NCI-H510A treated with DMSO at 0.1 percent for 48 hours (cell line): Measurements from ENCODE around the gene CTDSPL.

Experiments used
- DNase-seq: peaks from one replicate; lab custom pipeline; 2025; lab: John Stamatoyannopoulos, UW

CTDSPL gene

GRCh38 chr3:38002940-38003339, 141.3 kb downstream of the CTDSPL start:
- DNase-seq: no peak

- DNase-seq: no peak
Observed at GRCh38 chr3:38003371-38003816, 141.7 kb downstream of the CTDSPL start.

DNA sequence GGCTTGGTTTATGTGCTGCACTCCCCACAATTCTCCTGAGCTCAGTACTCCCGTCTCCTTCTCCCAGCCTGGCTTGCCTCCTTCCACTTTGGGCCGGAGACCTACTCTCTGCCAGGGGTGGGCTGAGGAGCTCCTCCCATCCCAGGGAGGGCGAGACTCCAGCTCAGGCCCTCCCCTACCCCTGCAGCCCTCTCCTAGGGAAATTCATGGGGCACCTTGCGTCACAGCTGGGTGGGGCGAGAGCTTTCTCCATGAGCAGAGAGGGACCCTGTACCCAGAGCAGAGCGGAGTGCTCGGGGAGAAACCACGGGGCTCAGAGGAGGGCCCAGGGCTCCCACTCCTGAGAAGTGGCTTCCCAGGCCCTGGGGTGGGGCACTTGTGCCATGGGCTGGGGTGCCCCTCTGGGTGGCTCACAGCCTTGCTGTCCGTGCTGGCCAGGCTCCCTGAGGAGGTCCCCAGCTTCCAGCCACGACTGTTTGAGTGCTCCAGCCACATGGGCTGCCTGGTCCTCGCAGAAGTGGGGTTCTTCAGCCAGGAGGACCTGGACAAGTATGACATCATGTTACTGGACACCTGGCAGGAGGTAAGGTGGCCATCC, 142.2 kb downstream of the CTDSPL start:
- no peak for DNase-seq

GRCh38 chr3:38004415-38005075, 142.9 kb downstream of the CTDSPL start:
- peak; percentile 25 for DNase-seq

- no peak for DNase-seq
Observed at GRCh38 chr3:38005076-38006020, 143.7 kb downstream of the CTDSPL start.

DNA sequence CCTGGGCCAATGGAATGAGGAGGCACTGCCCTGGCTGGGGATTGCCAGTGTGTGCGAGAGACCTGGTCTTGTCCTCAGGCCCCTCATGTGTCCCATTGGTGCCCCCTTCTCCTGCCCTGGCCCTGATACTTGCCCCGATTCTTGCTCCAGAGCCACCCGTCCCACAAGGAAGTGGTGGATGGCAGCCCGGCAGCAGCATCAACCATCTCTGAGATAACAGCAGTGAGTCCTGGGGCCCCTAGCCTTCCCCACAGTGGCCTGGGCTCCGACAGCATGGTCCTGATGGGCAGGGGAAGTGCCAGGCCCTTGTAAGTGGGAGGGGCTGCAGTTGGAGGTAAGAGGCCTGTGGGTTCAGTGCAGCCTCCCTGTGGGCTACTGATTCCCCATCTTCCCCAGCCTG, 144.4 kb downstream of the CTDSPL start:
- no peak for DNase-seq

- DNase-seq: no peak
Observed at GRCh38 chr3:38006445-38006995, 144.8 kb downstream of the CTDSPL start.

GRCh38 chr3:38007754-38008090, 146.0 kb downstream of the CTDSPL start:
- no peak for DNase-seq

- no peak for DNase-seq
Observed at GRCh38 chr3:38008191-38008701, 146.6 kb downstream of the CTDSPL start.

DNA sequence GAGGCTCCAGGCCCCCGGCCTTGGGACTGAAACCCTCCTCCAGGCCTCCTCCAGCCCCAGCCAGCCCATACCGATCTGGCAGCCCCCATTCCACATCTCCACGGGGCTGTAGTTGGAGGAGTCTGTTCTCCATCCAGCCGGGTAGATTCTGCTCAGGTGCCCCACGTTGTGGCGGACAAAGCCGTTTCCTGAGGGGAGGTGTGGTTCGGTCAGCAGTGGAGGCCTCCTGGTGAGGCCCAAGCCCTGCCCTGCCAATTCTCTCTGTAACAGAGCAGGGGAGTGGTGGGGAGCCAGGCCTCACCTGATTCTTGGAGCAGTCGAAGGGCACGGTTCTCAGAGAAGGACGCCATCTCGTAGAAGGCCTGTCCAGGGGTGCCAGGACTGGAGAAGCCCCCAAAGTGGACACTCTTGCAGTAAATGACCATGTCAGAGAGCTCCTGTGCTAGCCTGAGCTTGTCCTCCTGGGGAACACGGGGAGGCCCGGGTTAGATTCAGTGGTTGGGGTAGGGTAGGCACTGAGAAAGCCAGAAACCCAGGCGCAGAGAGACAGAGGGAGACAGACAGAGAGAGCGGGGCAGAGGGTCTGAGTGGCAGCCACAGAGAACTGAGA, 147.4 kb downstream of the CTDSPL start:
- no peak for DNase-seq

DNA sequence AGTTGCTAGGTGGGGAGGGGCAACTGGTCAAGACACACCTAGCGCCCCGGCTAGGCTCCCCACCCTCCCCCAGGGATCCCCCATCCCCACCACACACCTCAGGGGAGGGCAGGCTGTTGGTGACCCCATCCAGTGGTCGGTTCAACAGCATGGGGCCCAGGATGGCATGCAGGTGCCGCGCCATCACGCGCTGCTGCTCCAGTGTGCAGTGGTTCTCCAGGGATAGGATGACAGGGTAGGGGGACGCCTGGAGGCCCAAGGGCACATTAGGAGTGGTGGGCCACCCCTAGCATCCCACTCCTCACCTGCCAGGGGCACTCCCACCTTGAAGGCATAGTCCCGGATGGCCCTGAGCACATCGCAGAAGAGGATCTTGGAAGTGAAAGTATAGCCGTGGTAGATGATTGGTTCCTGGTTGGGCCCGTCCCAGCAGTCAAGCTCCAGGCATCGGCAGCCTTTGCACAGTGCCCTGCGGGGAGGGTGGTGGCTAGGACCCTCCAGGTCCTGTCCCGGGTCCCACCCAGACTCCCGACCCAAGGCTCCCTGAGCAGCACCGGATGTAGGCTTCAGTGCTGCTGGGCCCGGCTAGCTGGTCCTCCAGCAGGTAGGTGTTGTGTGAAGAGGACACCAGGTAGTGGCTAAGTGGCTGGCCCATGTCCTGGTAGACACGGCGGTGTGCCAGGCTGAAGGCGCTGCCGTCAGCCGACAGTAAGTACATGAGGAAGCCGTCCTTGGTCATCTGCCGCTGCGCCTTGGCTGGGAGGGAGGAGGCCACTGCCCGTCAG, 148.3 kb downstream of the CTDSPL start:
- DNase-seq: no peak

DNA sequence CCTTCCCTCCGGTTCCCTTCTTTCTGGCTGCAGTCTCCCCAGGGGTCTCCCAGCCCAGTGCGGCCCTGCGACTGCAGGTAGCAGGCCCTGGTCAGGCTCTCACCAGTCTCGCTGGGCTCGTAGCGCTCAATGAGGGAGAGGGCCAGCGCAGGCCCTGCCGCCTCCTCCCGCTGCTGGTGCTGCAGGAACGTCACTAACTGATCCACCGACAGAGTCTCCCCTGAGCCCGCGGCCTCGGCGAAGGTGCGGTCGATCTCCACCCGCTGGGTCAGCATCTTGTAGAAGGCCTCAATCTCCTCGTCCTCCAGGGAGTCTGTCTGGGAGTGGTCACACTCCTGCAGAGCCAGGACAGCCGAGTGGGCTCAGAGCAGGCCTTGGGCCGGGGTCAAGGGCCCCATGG, 149.4 kb downstream of the CTDSPL start:
- no peak for DNase-seq

DNA sequence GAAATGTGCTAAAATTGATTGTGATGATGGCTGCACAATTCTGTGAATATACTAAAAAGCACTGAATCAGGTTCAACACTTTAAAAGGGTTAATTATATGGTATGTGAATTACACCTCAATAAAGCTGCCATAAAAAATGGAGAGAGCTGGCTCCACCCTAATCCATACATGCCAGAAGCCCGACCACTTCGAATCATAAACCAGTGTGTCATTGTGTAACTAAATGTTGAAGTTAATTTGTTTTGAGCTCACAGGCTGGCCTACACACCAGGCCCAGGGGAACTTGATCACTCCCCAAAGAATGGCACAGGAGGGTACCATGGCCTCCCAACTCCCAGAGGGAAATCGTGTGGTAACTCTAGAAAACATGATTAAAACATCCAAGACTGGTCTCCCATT, 153.8 kb downstream of the CTDSPL start:
- no peak for DNase-seq

DNA sequence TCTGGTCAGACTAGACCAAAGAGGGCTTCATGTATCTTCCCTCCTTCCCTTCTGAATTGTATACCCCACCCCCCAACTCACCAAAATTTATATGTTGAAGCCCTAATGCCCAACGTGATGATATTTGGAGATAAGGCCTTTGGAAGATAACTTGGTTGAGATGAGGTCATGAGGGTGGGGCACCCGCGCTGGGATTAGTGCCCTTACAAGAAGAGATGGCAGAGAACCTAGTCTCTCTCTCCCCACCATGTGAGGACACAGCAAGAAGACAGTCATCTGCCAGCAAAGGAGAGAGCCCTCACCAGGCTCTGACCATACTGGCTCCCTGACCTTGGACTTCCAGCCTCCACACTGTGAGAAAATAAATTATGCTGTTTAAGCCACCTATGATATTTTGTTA, 154.3 kb downstream of the CTDSPL start:
- no peak for DNase-seq

DNA sequence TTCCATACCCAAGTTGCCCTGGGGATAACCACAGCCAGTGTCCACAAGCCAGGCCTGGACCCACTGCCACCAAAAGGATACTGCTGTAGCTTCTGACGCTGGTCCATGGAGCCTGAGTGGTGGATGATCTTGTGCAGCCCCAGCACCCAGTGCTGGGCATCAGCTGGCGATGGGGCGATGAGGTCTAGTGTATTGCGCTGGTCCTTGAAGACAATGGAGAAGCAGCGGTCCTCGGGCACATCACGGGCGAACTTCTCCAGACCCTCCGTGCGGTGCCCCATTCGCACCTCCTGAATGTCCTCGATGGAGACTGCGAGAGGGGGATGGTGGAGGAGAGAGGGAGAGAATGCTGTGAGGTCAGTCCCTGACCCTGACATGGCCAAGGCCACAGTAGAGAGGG, 154.7 kb downstream of the CTDSPL start:
- no peak for DNase-seq

GRCh38 chr3:38016847-38017444, 155.3 kb downstream of the CTDSPL start:
- no peak for DNase-seq

- no peak for DNase-seq
Observed at GRCh38 chr3:38017445-38018295, 156.0 kb downstream of the CTDSPL start.

GRCh38 chr3:38018296-38019266, 156.9 kb downstream of the CTDSPL start:
- DNase-seq: no peak
